NCI-H526 treated with DMSO at 0.1 percent for 48 hours (cell line): ENCODE measurements around the gene MSH3.

Source experiments
- DNase-seq: peaks from one replicate; lab custom pipeline; 2025; lab: John Stamatoyannopoulos, UW

MSH3 gene

DNA sequence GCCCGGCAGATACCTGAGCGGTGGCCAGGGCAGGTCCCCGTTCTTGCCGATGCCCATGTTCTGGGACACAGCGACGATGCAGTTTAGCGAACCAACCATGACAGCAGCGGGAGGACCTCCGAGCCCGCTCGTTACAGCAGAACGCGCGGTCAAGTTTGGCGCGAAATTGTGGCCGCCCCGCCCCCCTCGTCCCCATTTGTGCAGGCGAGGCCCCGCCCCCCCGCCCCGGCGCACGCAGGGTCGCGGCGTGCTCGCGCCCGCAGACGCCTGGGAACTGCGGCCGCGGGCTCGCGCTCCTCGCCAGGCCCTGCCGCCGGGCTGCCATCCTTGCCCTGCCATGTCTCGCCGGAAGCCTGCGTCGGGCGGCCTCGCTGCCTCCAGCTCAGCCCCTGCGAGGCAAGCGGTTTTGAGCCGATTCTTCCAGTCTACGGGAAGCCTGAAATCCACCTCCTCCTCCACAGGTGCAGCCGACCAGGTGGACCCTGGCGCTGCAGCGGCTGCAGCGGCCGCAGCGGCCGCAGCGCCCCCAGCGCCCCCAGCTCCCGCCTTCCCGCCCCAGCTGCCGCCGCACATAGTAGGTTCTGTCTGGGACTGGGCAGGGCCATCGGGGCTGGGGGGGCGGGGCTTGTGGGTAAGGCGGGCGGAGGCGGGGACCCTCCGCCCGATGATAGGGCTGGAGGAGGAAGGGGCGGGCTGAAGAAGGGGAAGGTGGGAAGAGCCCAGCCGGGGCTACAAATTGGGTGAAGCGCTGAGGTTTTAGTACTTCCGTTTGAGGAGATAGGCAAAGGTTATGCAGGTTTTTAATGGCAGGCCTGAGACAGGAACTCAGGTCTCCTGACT lies at the start of gene MSH3, which contains the start of gene DHFR:
TSS of gene MSH3 (plus strand) at position 262 of the 840 bp plus-strand sequence. CDS start at position 338, 76 bp downstream.
TSS of gene DHFR (minus strand) at position 593 of the 840 bp plus-strand sequence. CDS start at position 99, 494 bp downstream.
- peak; percentile 82 for DNase-seq

DNA sequence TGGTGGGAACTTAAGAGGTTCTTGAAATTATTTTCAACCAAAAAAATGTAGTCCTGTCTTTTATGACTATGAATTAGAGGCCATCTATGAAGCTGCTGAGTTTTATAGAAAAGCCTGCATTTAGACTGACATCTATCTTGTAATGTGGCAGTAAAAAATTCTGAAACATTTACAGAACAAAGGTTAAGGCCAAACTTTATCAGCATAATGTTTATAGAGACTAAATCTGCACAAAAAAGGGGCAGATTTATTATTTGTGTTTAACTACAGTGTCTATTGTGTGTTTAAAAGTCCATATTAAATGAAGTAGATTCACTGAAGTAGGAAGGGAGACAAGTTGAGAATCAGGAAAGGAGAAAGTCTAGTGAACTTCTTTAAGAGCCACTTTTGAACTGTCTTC lies 47.1 kb upstream of the MSH3 start:
- DNase-seq: no peak

DNA sequence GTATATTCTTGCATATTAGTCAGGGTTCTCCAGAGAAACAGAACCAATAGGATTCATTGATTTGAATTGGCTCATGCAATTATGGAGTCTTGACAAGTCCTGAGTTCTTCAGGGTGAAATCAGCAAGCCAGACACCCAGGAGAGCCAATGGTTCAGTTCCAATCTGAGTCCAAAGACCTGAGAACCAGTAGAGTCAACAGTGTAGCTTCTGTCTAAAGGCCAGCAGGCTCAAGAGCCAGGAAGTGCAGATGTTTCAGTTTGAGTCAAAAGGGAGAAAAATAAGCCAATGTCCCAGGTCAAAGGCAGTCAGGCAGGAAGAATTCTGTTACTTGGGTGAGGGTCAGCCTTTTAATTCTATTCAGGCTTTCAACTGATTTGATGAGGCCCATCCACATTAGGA lies 46.6 kb upstream of the MSH3 start:
- DNase-seq: no peak

GRCh38 chr5:80608731-80609130 lies 45.7 kb upstream of the MSH3 start:
- DNase-seq: no peak

- no peak for DNase-seq
These were observed 44.8 kb upstream of the MSH3 start for GRCh38 chr5:80609692-80610091.

DNA sequence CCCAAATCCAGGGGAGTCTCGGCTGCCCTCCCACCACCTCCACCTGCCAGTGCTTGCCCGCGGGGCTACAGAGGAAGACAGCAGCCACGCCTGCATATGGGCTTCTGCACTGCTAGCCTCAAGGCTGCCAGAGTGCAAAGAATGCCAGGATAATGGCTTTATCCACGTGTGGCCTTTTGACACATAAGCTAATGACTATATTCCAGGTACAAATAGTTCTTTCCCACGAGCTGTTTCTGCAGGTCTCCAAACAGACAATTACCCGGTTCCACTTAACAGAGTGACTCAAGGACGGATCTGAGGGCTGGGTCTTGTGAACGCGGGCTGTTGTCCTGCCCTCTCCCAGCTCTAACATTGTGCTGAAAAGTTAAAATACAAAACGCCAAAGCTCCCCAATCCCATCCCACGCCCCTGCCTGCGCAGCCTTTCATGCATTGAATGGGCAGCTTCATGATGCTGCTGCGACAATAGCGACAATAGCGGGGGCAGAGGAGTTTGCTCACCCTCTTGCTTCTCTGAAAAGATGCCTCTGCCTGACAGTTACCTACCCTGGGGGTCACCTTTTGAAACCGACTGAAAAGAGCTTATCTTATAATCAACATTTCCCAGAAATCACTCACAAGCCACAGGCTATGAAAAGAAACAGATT lies 39.1 kb upstream of the MSH3 start:
- no peak for DNase-seq

DNA sequence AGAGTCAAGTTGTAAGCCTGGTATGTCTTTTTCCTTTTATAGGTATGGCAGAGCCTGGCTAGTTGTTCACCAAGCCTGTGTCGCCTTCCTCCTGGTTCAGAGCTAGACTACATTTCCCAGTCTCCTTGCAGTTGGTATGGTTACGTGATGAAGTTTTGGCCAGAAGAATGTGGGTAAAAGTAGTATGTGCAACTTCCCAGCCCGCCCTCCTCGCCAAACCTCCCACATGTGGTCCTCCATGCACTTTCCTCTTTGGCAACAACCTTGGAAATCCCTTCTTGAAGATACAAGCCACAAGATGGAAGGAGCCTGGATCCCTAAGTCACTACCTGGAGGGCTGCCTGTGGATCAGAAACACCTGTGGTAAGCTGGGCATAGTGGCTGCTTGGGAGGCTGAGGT lies 36.0 kb upstream of the MSH3 start:
- no peak for DNase-seq

- DNase-seq: no peak
These were observed 35.4 kb upstream of the MSH3 start for GRCh38 chr5:80619086-80619485.

DNA sequence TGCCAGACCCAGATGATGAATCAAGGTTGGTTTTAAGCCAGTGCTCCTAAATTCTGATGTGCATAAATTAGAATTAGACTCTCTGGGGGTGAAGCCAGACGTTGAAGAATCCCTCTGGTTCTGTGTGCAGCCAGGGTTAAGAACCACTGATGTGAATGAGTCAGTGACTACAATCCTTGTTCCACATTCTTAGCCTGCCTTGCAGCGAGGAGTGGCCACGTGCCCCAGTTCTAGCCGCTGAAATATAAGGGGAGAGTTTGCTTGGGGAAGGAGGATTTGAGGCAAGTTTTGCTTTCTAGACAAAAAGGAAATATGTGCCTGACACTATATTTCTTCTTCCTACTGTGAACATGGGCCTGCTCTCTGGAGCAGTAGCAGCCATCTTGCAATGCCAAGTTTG lies 34.2 kb upstream of the MSH3 start:
- no peak for DNase-seq

GRCh38 chr5:80622756-80623155 lies 31.7 kb upstream of the MSH3 start:
- DNase-seq: no peak

DNA sequence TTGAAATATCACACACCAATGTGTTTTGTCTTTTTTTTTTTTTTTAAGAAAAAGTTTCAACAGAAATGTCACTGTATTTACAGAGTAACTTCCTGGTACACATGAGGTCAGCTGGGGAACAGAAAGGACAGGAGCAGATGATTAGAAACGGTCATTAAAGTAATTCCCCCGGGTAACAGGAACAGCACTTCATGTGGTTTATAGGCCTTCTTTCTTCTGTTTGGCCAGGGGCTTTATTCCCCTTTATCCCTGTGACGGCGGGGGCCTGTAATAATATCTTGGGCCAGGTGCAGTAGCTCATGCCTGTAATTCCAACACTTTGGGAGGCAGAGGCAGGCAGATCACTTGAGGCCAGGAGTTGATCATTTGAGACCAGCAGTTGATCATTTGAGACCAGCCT lies 30.5 kb upstream of the MSH3 start:
- no peak for DNase-seq

GRCh38 chr5:80625230-80625629 lies 29.2 kb upstream of the MSH3 start:
- DNase-seq: no peak

DNA sequence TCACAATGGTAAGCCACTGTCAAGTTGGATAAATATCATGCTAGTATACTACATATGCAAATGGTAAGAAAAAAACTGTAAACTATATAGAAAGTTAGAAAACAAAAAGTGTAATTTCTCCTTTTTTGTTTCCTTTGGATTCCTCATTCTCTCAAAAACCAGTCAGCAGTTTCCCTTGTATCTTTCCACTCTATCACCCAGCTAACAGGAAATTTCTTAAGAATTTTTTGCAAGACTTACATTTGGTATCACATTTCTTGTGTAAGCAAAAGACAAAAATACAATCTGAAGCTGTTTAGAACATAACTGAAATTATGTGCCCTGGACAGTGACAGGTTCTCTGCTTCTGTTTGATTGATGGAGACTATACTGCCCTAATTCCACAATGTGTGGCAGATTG lies 25.2 kb upstream of the MSH3 start:
- no peak for DNase-seq

GRCh38 chr5:80631278-80632259 lies 22.9 kb upstream of the MSH3 start:
- DNase-seq: no peak

DNA sequence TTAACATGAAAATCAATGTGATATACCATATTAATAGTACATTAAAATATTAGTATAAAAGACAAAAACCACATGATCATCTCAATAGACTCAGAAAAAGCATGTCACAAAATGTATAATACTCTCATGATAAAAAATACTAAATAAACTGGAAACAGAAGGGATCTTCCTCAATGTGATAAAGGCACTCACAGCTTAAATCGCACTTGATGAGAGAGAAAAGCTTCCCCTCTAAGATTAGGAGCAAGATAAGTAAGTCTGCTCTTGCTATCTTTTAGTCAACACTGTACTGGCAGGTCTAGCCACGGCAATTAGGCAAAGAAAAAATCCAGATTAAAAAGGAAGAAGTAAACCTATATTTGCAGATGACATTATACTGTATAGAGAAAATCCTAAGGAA lies 21.8 kb upstream of the MSH3 start:
- no peak for DNase-seq

GRCh38 chr5:80634193-80634592 lies 20.3 kb upstream of the MSH3 start:
- no peak for DNase-seq

- no peak for DNase-seq
These were observed 13.1 kb upstream of the MSH3 start for GRCh38 chr5:80641353-80641752.

GRCh38 chr5:80644900-80645299 lies 9.6 kb upstream of the MSH3 start:
- DNase-seq: no peak

DNA sequence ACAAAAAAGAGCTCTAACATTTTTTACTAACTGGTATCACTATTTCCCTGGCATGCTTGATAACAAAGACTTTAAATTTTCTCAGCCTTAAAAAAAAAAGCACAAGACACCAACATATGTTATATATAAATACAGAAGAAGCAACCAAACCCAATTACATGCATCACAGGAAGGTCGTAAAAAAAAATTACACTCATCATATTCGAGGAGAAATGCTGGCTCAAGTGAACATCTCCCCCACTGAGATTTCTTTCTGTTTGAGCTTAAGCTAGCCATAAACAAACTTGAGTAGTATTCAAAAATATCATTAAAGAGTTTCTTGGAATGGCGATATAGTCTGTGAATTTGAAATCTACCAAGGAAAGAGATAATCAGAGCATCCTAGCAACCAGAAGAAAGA lies 7.5 kb upstream of the MSH3 start:
- DNase-seq: no peak

DNA sequence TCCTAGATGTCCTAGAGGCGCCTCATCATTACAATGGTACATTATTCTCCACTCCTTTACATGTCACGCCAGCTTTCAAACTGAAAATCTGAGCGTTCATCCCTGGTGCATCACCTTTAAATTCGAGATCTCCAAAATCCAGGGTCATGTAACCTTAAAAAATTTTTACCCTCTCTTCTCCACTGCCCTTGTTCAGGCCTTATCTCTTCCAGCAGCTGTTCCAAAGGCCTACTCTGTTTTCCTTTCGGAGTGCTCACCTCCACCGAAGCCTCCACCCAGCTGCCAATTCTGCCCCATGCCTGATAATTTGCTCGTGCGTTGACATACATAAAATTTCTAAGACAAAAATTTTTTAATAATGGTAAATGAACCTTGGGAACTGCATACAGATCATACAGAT lies 950 bp upstream of the MSH3 start:
- no peak for DNase-seq

DNA sequence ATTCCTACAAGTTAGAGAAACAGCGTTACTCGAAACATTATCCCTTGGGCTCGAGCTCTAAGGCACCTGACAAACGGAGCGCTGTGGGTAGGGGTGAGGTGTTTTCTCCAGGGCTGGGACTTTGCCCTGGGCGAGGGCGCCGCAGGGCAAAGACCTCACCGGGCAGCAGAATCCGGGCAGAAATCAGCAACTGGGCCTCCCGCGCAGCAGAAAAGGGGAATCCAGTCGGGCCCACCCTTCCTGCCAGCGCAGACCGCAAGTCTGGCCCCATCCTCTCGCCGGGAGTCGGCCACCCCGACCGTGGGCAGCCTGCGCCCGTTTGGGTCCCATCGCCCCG lies 430 bp upstream of the MSH3 start:
- DNase-seq: no peak

DNA sequence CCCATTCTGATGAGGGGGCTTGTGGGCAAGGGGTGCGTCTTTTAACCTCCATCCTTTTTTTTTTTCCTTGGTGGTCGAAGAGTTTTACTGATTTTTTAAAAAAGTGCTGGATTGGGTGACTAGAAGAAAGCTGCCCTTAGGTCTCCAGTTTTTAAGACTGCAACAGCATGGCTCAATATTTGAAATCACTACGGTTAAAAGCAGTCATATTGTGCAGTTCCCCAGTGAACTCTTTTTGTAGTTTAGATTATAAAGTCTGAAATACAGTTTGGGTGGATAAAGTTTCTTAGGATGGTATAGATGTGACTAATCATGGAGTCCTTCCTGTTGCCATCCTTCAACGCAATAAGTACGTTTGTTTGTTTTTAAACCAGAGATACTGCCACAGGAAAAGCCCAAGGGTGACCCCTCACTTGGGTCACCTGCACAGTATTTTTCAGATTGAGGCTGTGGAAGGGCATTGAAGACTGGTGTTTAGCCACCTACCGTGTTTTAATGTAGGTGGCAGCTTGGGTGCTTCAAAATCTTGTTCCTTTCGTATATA lies 851 bp downstream of the MSH3 start:
- no peak for DNase-seq
